Fibroblast of villous mesenchyme (primary cell): ENCODE results near the gene IL17C. TPM values are rescaled to one million over a fixed set of nuclear protein-coding genes. Genes with fewer than 3 reads are reported as not detected.

Experiments
- DNase-seq: peaks from one replicate; pipeline ENCODE4 v3.0.0-alpha.2; 2010; ENCODE audit warnings: low read depth
- H3K4me3 ChIP-seq: 2 replicates; pipeline ENCODE4 v1.5.1; 2011; ENCODE audit warnings: low read depth, mild to moderate bottlenecking, low read length
- CTCF ChIP-seq: IDR thresholded peaks from 2 replicates; pipeline ENCODE4 v1.5.1; 2012; ENCODE audit warnings: low read depth, mild to moderate bottlenecking, low read length; ENCODE audit not compliant: insufficient read depth
- total RNA-seq: library from RNA; depleted of rRNA; stranded (reverse); fragments of >200 nt; gene quantifications from 2 replicates; pipeline ENCODE4 v1.2.3, GENCODE V29; 2012

Gene IL17C
- total RNA-seq, 1 donor, result not detected

- no peak for TF ChIP-seq CTCF
- DNase-seq, result no peak
- no peak overlapping the region for H3K4me3 ChIP-seq
These were observed 31.6 kb downstream of the IL17C start for GRCh38 chr16:88669980-88670379.

GRCh38 chr16:88671806-88672205 is 33.4 kb downstream of the IL17C start:
- TF ChIP-seq CTCF, result no peak
- DNase-seq, result no peak
- H3K4me3 ChIP-seq, result no peak overlapping the region

- TF ChIP-seq CTCF, result peak; percentile 2
- DNase-seq, result no peak
- H3K4me3 ChIP-seq, result no peak overlapping the region
These were observed 34.4 kb downstream of the IL17C start for GRCh38 chr16:88672776-88673175.

- TF ChIP-seq CTCF, result no peak
- H3K4me3 ChIP-seq, result no peak overlapping the region
- no peak for DNase-seq
These were observed 35.5 kb downstream of the IL17C start for GRCh38 chr16:88673716-88674379.

GRCh38 chr16:88676502-88677242 is 38.3 kb downstream of the IL17C start:
- TF ChIP-seq CTCF, result no peak
- H3K4me3 ChIP-seq, result no peak overlapping the region
- no peak for DNase-seq

GRCh38 chr16:88677721-88678120 is 39.3 kb downstream of the IL17C start:
- no peak for DNase-seq
- H3K4me3 ChIP-seq, result no peak overlapping the region
- TF ChIP-seq CTCF, result no peak
